H1 (cell line): ENCODE results near the gene RNF44. TPM values are rescaled to one million over a fixed set of nuclear protein-coding genes. Genes with fewer than 3 reads are reported as not detected.

Source experiments
- CTCF ChIA-PET: fragments of 300-600 bp; sonication (Branson Sonifier 250); formaldehyde crosslinking; loops from one replicate; lab custom pipeline; 2021; ENCODE audit not compliant: partially characterized antibody; lab: Charles Lee
- POLR2A ChIA-PET: fragments of 300-600 bp; sonication (Branson Sonifier 250); formaldehyde crosslinking; loops from one replicate; lab custom pipeline; 2021; ENCODE audit warnings: inconsistent platforms; ENCODE audit not compliant: partially characterized antibody; lab: Charles Lee
- DNase-seq, 2 experiments: peaks; one replicate each; pipeline versions ENCODE4 v3.0.0 to v3.0.0-alpha.2; 2010 to 2022; ENCODE audit warnings: low spot score in 2 of 2, low read depth in 1 of 2, mixed read lengths in 1 of 2
- FAIRE-seq: peaks from 2 replicates; lab custom pipeline; 2011; peaks lifted over from hg19 to GRCh38; lab: Jason Lieb, UNC
- H2AFZ ChIP-seq: 2 replicates; pipeline ENCODE4 v1.8.1; 2012; ENCODE audit warnings: low read length, inconsistent platforms
- H2AK5ac ChIP-seq: 2 replicates; pipeline ENCODE4 v1.6.1; 2013; ENCODE audit warnings: low read depth, low read length
- H2BK120ac ChIP-seq: replicated peaks from 2 replicates; pipeline ENCODE3; 2013; ENCODE audit warnings: low read depth, low read length, inconsistent platforms
- H2BK12ac ChIP-seq: 2 replicates; pipeline ENCODE4 v1.6.1; 2013; ENCODE audit warnings: low read depth, low read length
- H2BK15ac ChIP-seq: 2 replicates; pipeline ENCODE4 v1.6.1; 2013; ENCODE audit warnings: low read length
- H2BK20ac ChIP-seq: 2 replicates; pipeline ENCODE4 v1.6.1; 2013; ENCODE audit warnings: low read length
- H2BK5ac ChIP-seq: 2 replicates; pipeline ENCODE4 v1.6.1; 2013; ENCODE audit warnings: low read depth, low read length
- H3K14ac ChIP-seq: 2 replicates; pipeline ENCODE4 v1.6.1; 2013; ENCODE audit warnings: inconsistent platforms; ENCODE audit not compliant: insufficient read length
- H3K18ac ChIP-seq: 2 replicates; pipeline ENCODE4 v1.6.1; 2013; ENCODE audit warnings: low read length; ENCODE audit errors: extremely low read depth
- H3K23ac ChIP-seq: 2 replicates; pipeline ENCODE4 v1.6.1; 2013; ENCODE audit warnings: inconsistent platforms; ENCODE audit not compliant: insufficient read length
- H3K23me2 ChIP-seq: 2 replicates; pipeline ENCODE4 v1.6.1; 2013; ENCODE audit warnings: low read depth, low read length
- H3K27ac ChIP-seq: 2 replicates; pipeline ENCODE4 v1.6.1; 2011; ENCODE audit warnings: low read depth, low read length, inconsistent platforms
- H3K27me3 ChIP-seq, 4 experiments: replicated peaks in 1 of 4; 1 replicate in 1 of 4; 2 replicates in 3 of 4; pipeline versions ENCODE4 v1.6.1 to v1.8.1; 2011 to 2013; ENCODE audit warnings: low read length in 3 of 4, mild to moderate bottlenecking in 3 of 4, inconsistent platforms in 2 of 4, mixed read lengths in 2 of 4, moderate library complexity in 1 of 4; ENCODE audit not compliant: control insufficient read depth in 3 of 4, insufficient read depth in 3 of 4; ENCODE audit errors: extremely low read depth in 1 of 4
- H3K36me3 ChIP-seq, 4 experiments: 2 replicates each; pipeline versions ENCODE4 v1.6.1 to v1.8.1; 2011 to 2013; ENCODE audit warnings: mild to moderate bottlenecking in 4 of 4, low read length in 3 of 4, moderate library complexity in 2 of 4, control low read depth in 1 of 4, inconsistent platforms in 1 of 4; ENCODE audit not compliant: insufficient read depth in 4 of 4, control insufficient read depth in 2 of 4
- H3K4ac ChIP-seq: replicated peaks from 2 replicates; pipeline ENCODE3; 2013; ENCODE audit warnings: low read length, low read depth, mixed read lengths, inconsistent platforms; ENCODE audit not compliant: insufficient read length
- H3K4me1 ChIP-seq, 4 experiments: replicated peaks in 1 of 4; 1 replicate in 1 of 4; 2 replicates in 3 of 4; pipeline versions ENCODE4 v1.6.1 to v1.8.1; 2011 to 2013; ENCODE audit warnings: low read length in 3 of 4, inconsistent platforms in 2 of 4, mixed read lengths in 1 of 4; ENCODE audit not compliant: insufficient read depth in 4 of 4, control insufficient read depth in 3 of 4
- H3K4me2 ChIP-seq, 2 experiments: 2 replicates each; pipeline versions ENCODE4 v1.6.1 to v1.8.1; 2011 to 2013; ENCODE audit warnings: low read depth in 2 of 2, low read length in 2 of 2, control low read depth in 1 of 2, inconsistent platforms in 1 of 2, mild to moderate bottlenecking in 1 of 2; ENCODE audit not compliant: insufficient read depth in 1 of 2
- H3K4me3 ChIP-seq, 4 experiments: fragments of 200-600, 300-600 bp in 1 of 4; sonication (generic), shearing (Covaris generic), sonication (Bioruptor Twin) in 1 of 4; 2 replicates each; pipeline versions ENCODE4 v1.5.1 to v1.8.1; 2011 to 2016; ENCODE audit warnings: low read length in 4 of 4, low read depth in 3 of 4, control low read depth in 2 of 4, inconsistent platforms in 2 of 4, mild to moderate bottlenecking in 2 of 4, mixed read lengths in 1 of 4, moderate library complexity in 1 of 4; ENCODE audit not compliant: insufficient read depth in 2 of 4; ENCODE audit errors: extremely low read depth in 1 of 4
- H3K56ac ChIP-seq: replicated peaks from 2 replicates; pipeline ENCODE3; 2013; ENCODE audit warnings: low read depth, mild to moderate bottlenecking, mixed read lengths, low read length, inconsistent platforms; ENCODE audit not compliant: insufficient read length
- H3K79me1 ChIP-seq: 2 replicates; pipeline ENCODE4 v1.6.1; 2013; ENCODE audit warnings: low read depth, low read length, control low read depth
- H3K79me2 ChIP-seq, 2 experiments: 2 replicates each; pipeline versions ENCODE4 v1.6.1 to v1.8.1; 2012 to 2013; ENCODE audit warnings: low read length in 2 of 2, mild to moderate bottlenecking in 2 of 2, inconsistent platforms in 1 of 2; ENCODE audit not compliant: insufficient read depth in 2 of 2, control insufficient read depth in 1 of 2
- H3K9ac ChIP-seq, 4 experiments: replicated peaks in 1 of 4; 1 replicate in 1 of 4; 2 replicates in 3 of 4; pipeline versions ENCODE4 v1.6.1 to v1.8.1; 2011 to 2013; ENCODE audit warnings: low read depth in 3 of 4, low read length in 3 of 4, control low read depth in 2 of 4, mild to moderate bottlenecking in 2 of 4, moderate library complexity in 2 of 4, inconsistent platforms in 1 of 4; ENCODE audit errors: extremely low read depth in 1 of 4
- H3K9me3 ChIP-seq, 2 experiments: 2 replicates each; pipeline versions ENCODE4 v1.6.1 to v1.8.1; 2012 to 2013; ENCODE audit warnings: mild to moderate bottlenecking in 2 of 2, moderate library complexity in 2 of 2, control low read depth in 1 of 2, inconsistent platforms in 1 of 2, low read depth in 1 of 2, low read length in 1 of 2, mixed read lengths in 1 of 2; ENCODE audit not compliant: insufficient read depth in 2 of 2
- H4K20me1 ChIP-seq, 2 experiments: replicated peaks in 1 of 2; 2 replicates each; pipeline versions ENCODE3 to v1.8.1; 2011 to 2013; ENCODE audit warnings: inconsistent platforms in 2 of 2, low read length in 2 of 2, mild to moderate bottlenecking in 1 of 2; ENCODE audit not compliant: insufficient read depth in 2 of 2, control insufficient read depth in 1 of 2
- H4K5ac ChIP-seq: 2 replicates; pipeline ENCODE4 v1.6.1; 2013; ENCODE audit warnings: low read length, low read depth, mixed read lengths, inconsistent platforms; ENCODE audit not compliant: insufficient read length
- H4K8ac ChIP-seq: 2 replicates; pipeline ENCODE4 v1.8.0; 2013; ENCODE audit warnings: mild to moderate bottlenecking, moderate library complexity, low read length, inconsistent platforms; ENCODE audit not compliant: insufficient read depth; ENCODE audit errors: extremely low read depth
- H4K91ac ChIP-seq: replicated peaks from 2 replicates; pipeline ENCODE3; 2013; ENCODE audit warnings: low read length, mixed read lengths, inconsistent platforms; ENCODE audit not compliant: insufficient read length
- ATF3 ChIP-seq: IDR thresholded peaks from 2 replicates; pipeline ENCODE4 v1.6.1; 2011; ENCODE audit warnings: low read depth, mild to moderate bottlenecking, low read length; ENCODE audit not compliant: insufficient read depth
- BCL11A ChIP-seq, 2 experiments: IDR thresholded peaks; one replicate each; pipeline ENCODE4 v1.6.1; 2011; ENCODE audit warnings: low read depth in 2 of 2, low read length in 2 of 2, mild to moderate bottlenecking in 2 of 2
- CBX8 ChIP-seq: fragments of 300-800, 300-1000 bp; sonication (generic); IDR thresholded peaks from 2 replicates; pipeline ENCODE4 v1.7.1; 2016; ENCODE audit warnings: low read depth, low read length, borderline replicate concordance
- CTCF ChIP-seq, 3 experiments: IDR thresholded peaks; 1 replicate in 2 of 3; 2 replicates in 1 of 3; pipeline versions ENCODE4 v1.5.1 to v1.6.1; 2011; ENCODE audit warnings: low read length in 3 of 3, mild to moderate bottlenecking in 3 of 3, inconsistent platforms in 2 of 3, low read depth in 1 of 3, moderate library complexity in 1 of 3; ENCODE audit not compliant: insufficient read depth in 1 of 3; ENCODE audit errors: control extremely low read depth in 1 of 3
- HDAC6 ChIP-seq: IDR thresholded peaks from one replicate; pipeline ENCODE4 v1.7.1; 2012; ENCODE audit warnings: low read depth, mild to moderate bottlenecking, inconsistent platforms, low read length, moderate library complexity
- MAX ChIP-seq: IDR thresholded peaks from 2 replicates; pipeline ENCODE4 v1.6.1; 2012; ENCODE audit warnings: inconsistent platforms
- RNF2 ChIP-seq: fragments of 200-900, 300-1000 bp; sonication (generic); IDR thresholded peaks from 2 replicates; pipeline ENCODE4 v1.7.1; 2016; ENCODE audit warnings: borderline replicate concordance, low read depth, mild to moderate bottlenecking, antibody characterized with exemption, low read length; ENCODE audit not compliant: poor library complexity, severe bottlenecking; ENCODE audit errors: missing control alignments
- SP1 ChIP-seq: IDR thresholded peaks from 2 replicates; pipeline ENCODE4 v1.6.1; 2011; ENCODE audit warnings: low read depth, low read length
- WGBS, 2 experiments: shearing (Covaris generic) in 1 of 2; methylation state at CpG; one replicate each; pipeline versions ENCODE4 v1.1.6 to v1.1.7; 2013 to 2015; ENCODE audit warnings: low lambda C conversion rate in 2 of 2, mixed read lengths in 2 of 2, inconsistent platforms in 1 of 2, low coverage in 1 of 2, missing lambda C conversion rate in 1 of 2; ENCODE audit not compliant: insufficient replicate concordance in 2 of 2, insufficient coverage in 1 of 2, insufficient read length in 1 of 2; ENCODE audit errors: extremely low coverage in 1 of 2, missing lambda C conversion rate in 1 of 2; 5-methylcytosine and 5-hydroxymethylcytosine counted together
- polyA plus RNA-seq, 7 experiments: library from polyadenylated mRNA; depleted of rRNA in 3 of 7; stranded (reverse) in 5 of 7; unstranded in 2 of 7; fragments of >200 nt in 5 of 7; fragments of 200-250 nt in 2 of 7; gene quantifications; 1 replicate in 5 of 7; 2 replicates in 1 of 7; 4 replicates in 1 of 7; pipeline versions ENCODE4 v1.2.1 to v1.2.3, GENCODE V29; 2011 to 2013; ENCODE audit warnings: missing spikeins in 2 of 7, mixed read lengths in 2 of 7
- total RNA-seq: library from RNA; stranded (reverse); fragmentation: NEBNext Ultra II Directional; extraction: Animal tissue kit (Norgen Biotek cat#: 25700); gene quantifications from 2 replicates; pipeline ENCODE4 v1.2.1, GENCODE V29; 2021

RNF44 gene
- total and polyA plus RNA-seq, 2 of the 8 experiments (the other 6 are each of a cell fraction or from before 2014, with no cell fraction given): 54.7 to 164 TPM

- H3K27ac ChIP-seq: no peak overlapping the region
- 96% methylated on average over 12 of the region's 13 CpGs; no CpG with 5 or more reads in 1 of the 2 experiments for WGBS, 2 experiments
- no peak overlapping the region for H2AFZ ChIP-seq
- H3K4me3 ChIP-seq: no peak overlapping the region
- FAIRE-seq: no peak
- no peak overlapping the region for H2AK5ac ChIP-seq
- H3K9me3 ChIP-seq: no peaks in the 10 kb centered on the region
- no peaks in the 10 kb centered on the region for H4K20me1 ChIP-seq
- CTCF ChIA-PET: interaction anchor here (1.2 to 3.3 kb wide), 3 partner anchors 20 to 49 kb away, joined by 4 to 16 read pairs (median 4); partner anchors contain the start of gene RNF44
- no peak overlapping the region for H3K18ac ChIP-seq
- H3K79me1 ChIP-seq: no peaks in the 10 kb centered on the region
- H3K27me3 ChIP-seq: no peaks in the 10 kb centered on the region
- H3K4me2 ChIP-seq: no peak overlapping the region
- H3K23ac ChIP-seq: no peak overlapping the region
- POLR2A ChIA-PET: interaction anchor here (0.7 to 1.6 kb wide), 5 partner anchors 14 to 175 kb away, joined by 3 to 5 read pairs (median 4); partner anchors contain the start of gene RNF44
- no peaks in the 10 kb centered on the region for H3K36me3 ChIP-seq
- no peak overlapping the region for H2BK20ac ChIP-seq
- no peak overlapping the region for H2BK12ac ChIP-seq
- H4K91ac ChIP-seq: no peak overlapping the region
- H3K9ac ChIP-seq: no peak overlapping the region
- peaks cover 0 to 11% (median 5%) of the 10 kb centered on the region in 4 experiments; a peak in 5 of 7 replicates for H3K4me1 ChIP-seq
- H4K5ac ChIP-seq: no peak overlapping the region
- no peaks in the 10 kb centered on the region; the same call in 1 of the 2 replicates for H3K23me2 ChIP-seq
- H3K79me2 ChIP-seq: no peaks in the 10 kb centered on the region
- H2BK15ac ChIP-seq: no peak overlapping the region
- no peak overlapping the region for H3K14ac ChIP-seq
- no peak overlapping the region for H3K56ac ChIP-seq
- DNase-seq: no peak
- no peak overlapping the region for H3K4ac ChIP-seq
- no peak overlapping the region for H2BK120ac ChIP-seq
- no peak overlapping the region for H4K8ac ChIP-seq
- H2BK5ac ChIP-seq: no peak overlapping the region
- TF ChIP-seq HDAC6 (no peak), RNF2 (no peak), MAX (no peak), CBX8 (no peak), BCL11A (IDR thresholded peaks at IDR 0.05; ENCODE audit: low read depth in 2 of 2, low read length in 2 of 2) (no peak), ATF3 (no peak), SP1 (no peak), CTCF (IDR thresholded peaks at IDR 0.05; ENCODE audit: control extremely low read depth in 1 of 3, insufficient read depth in 1 of 3, low read depth in 1 of 3, low read length in 3 of 3) (no peak)
Measured at GRCh38 chr5:176557846-176558245, 20.6 kb upstream of the RNF44 start.
